Vagina (tissue), 2 donors: ENCODE measurements around the gene ZNHIT1. TPM values are rescaled to one million over a fixed set of nuclear protein-coding genes. Genes with fewer than 3 reads are reported as not detected.
"Not testable (repeated sequence)": the region's sequence is repeated elsewhere in the genome, so short reads cannot be mapped to it uniquely, and the experiment has no call there.

Experiments
- DNase-seq, 2 donors: peaks; one replicate each; pipeline ENCODE4 v3.0.0-alpha.2; 2017; ENCODE audit errors: extremely low spot score in 2 of 2
- H3K27ac ChIP-seq: fragments of 200-600 bp; sonication (generic); one replicate; pipeline ENCODE4 v1.5.1; 2019
- H3K27me3 ChIP-seq: fragments of 200-600 bp; sonication (generic); one replicate; pipeline ENCODE4 v1.5.1; 2019
- H3K36me3 ChIP-seq, 2 donors: fragments of 200-600 bp; sonication (generic); one replicate each; pipeline ENCODE4 v1.5.1; 2017 to 2019
- H3K4me1 ChIP-seq: fragments of 200-600 bp; sonication (generic); one replicate; pipeline ENCODE4 v1.5.1; 2019
- H3K4me3 ChIP-seq, 2 donors: fragments of 200-600 bp; sonication (generic); 1 replicate in 1 of 2; 2 replicates in 1 of 2; pipeline ENCODE4 v1.5.1; 2016 to 2019
- H3K9me3 ChIP-seq: fragments of 200-600 bp; sonication (generic); one replicate; pipeline ENCODE4 v1.5.1; 2019
- POLR2A ChIP-seq, 2 donors: fragments of 450-650 bp; IDR thresholded peaks; one replicate each; pipeline ENCODE4 v1.6.1; 2017; ENCODE audit warnings: antibody characterized with exemption in 2 of 2, mild to moderate bottlenecking in 2 of 2, moderate library complexity in 2 of 2
- POLR2AphosphoS5 ChIP-seq, 2 donors: sonication (generic); formaldehyde crosslinking; IDR thresholded peaks; one replicate each; pipeline ENCODE4 v1.9.0; 2017; ENCODE audit warnings: antibody characterized with exemption in 2 of 2, mild to moderate bottlenecking in 2 of 2, low read depth in 1 of 2; ENCODE audit not compliant: insufficient read depth in 1 of 2
- intact Hi-C: fragments of 100-400 bp; cut with DNase I; formaldehyde crosslinking; loops from one replicate; pipeline ENCODE4 v1.15.1; 2023
- total RNA-seq: library from RNA; depleted of rRNA; stranded (reverse); fragments of >200 nt; gene quantifications from one replicate; pipeline ENCODE4 v1.2.3, GENCODE V29; 2016
- TF ChIP-seq, protein P1 (sequence below), 3 experiments: fragments of 450-650 bp in 2 of 3; fragments of 200-600 bp in 1 of 3; sonication (generic) in 1 of 3; IDR thresholded peaks; one replicate each; pipeline ENCODE4 v1.5.1; 2017 to 2019; ENCODE audit warnings: antibody characterized with exemption in 3 of 3, mild to moderate bottlenecking in 2 of 3, moderate library complexity in 2 of 3

Gene ZNHIT1
- total RNA-seq, 1 donor from 2014 or later, result 55.2 TPM

DNA sequence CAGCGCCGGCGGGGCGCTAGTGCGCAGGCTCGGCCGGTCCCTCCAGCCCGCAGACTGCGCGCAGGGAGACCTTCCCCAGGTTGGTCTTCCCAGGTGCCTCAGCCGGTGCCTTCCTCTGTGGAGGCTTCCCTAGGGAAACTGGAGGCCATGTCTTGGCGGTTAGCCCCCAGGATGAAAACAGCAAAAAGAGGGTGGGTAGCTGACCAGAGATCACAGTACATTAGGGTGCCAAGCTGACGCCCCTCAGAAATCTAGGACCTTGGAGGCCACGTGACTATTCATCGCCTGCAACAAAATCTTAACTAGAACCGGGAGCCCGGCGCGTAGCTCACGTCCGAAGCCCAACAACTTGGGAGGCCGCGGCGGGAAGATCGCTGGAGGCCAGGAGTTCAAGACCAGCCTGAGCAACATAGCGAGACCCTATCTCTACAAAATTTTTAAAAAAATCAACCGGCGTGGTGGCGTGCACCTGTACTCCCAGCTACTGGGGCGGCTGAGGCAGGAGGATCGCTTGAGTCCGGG lies 27.2 kb downstream of the ZNHIT1 start:
- peak overlapping the region; percentile 77 to 85 for H3K4me3 ChIP-seq
- TF ChIP-seq, protein P1, sequence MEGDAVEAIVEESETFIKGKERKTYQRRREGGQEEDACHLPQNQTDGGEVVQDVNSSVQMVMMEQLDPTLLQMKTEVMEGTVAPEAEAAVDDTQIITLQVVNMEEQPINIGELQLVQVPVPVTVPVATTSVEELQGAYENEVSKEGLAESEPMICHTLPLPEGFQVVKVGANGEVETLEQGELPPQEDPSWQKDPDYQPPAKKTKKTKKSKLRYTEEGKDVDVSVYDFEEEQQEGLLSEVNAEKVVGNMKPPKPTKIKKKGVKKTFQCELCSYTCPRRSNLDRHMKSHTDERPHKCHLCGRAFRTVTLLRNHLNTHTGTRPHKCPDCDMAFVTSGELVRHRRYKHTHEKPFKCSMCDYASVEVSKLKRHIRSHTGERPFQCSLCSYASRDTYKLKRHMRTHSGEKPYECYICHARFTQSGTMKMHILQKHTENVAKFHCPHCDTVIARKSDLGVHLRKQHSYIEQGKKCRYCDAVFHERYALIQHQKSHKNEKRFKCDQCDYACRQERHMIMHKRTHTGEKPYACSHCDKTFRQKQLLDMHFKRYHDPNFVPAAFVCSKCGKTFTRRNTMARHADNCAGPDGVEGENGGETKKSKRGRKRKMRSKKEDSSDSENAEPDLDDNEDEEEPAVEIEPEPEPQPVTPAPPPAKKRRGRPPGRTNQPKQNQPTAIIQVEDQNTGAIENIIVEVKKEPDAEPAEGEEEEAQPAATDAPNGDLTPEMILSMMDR (IDR thresholded peaks at IDR 0.05), result no peak
- TF ChIP-seq POLR2A (IDR thresholded peaks at IDR 0.05) (no peak), POLR2AphosphoS5 (IDR thresholded peaks at IDR 0.05; ENCODE audit: insufficient read depth in 1 of 2, low read depth in 1 of 2) (no peak)
- no peaks in the 10 kb centered on the region for H3K27me3 ChIP-seq
- peaks cover 0 to 6% of the 10 kb centered on the region in 2 donors for H3K36me3 ChIP-seq
- peaks cover 51% of the 10 kb centered on the region for H3K4me1 ChIP-seq
- no peaks in the 10 kb centered on the region for H3K9me3 ChIP-seq
- no peak for DNase-seq
- H3K27ac ChIP-seq, result peak overlapping the region; percentile 97
- intact Hi-C loops, result no loop called here

DNA sequence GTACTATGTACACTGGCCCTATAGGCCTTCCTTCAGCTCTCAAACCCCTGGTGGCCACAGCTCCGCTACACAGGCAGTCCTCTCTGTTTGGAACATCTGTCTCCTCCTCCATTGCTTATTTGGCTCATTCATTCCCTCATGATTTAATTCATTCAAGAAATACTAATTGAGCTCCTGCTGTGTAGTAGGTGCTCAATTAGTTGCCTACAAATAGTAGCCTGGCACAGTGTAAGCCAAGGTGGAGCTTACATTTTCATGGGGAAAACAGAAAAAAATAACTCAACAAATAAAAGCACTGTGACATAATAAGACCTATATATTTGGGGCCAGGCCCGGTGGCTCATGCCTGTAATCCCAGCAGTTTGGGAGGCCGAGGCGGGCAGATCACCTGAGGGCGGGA lies 30.3 kb downstream of the ZNHIT1 start:
- TF ChIP-seq POLR2A (IDR thresholded peaks at IDR 0.05), result no peak
- TF ChIP-seq, protein P1 (IDR thresholded peaks at IDR 0.05), result no peak
- TF ChIP-seq POLR2AphosphoS5 (IDR thresholded peaks at IDR 0.05; ENCODE audit: insufficient read depth in 1 of 2, low read depth in 1 of 2), result no peak
- intact Hi-C loops, result no loop called here
- Histone ChIP-seq H3K4me3 (no peak overlapping the region), H3K9me3 (no peaks in the 10 kb centered on the region), H3K4me1 (peaks cover 39% of the 10 kb centered on the region), H3K27ac (no peak overlapping the region), H3K27me3 (no peaks in the 10 kb centered on the region), H3K36me3 (no peaks in the 10 kb centered on the region)
- no peak for DNase-seq

DNA sequence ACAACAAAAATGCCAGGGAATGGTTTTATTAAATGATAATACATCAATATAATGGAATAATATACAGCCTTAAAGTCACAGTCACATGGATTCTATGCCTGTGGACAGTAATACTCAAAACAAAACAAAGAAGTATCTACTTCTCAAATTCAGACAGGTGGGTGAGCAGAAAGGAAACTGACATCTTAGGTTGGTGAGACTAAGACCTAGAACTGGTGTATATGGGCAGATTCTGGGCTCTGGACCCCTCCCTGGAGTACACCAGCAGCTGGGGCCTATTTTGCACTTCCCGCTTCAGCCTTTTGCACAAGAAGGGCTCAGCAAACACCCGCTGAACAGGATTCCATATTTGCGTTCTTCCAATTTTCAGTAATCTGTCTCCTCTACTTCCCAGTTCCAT lies 32.4 kb downstream of the ZNHIT1 start:
- no peak for DNase-seq
- no peaks in the 10 kb centered on the region for H3K27me3 ChIP-seq
- H3K27ac ChIP-seq, result no peak overlapping the region
- no peaks in the 10 kb centered on the region for H3K36me3 ChIP-seq
- H3K4me3 ChIP-seq, result no peak overlapping the region
- no peak for TF ChIP-seq POLR2AphosphoS5 (IDR thresholded peaks at IDR 0.05; ENCODE audit: insufficient read depth in 1 of 2, low read depth in 1 of 2)
- TF ChIP-seq, protein P1 (IDR thresholded peaks at IDR 0.05), result no peak
- no peak for TF ChIP-seq POLR2A (IDR thresholded peaks at IDR 0.05)
- no peaks in the 10 kb centered on the region for H3K9me3 ChIP-seq
- intact Hi-C loops, result no loop called here
- H3K4me1 ChIP-seq, result peaks cover 27% of the 10 kb centered on the region

DNA sequence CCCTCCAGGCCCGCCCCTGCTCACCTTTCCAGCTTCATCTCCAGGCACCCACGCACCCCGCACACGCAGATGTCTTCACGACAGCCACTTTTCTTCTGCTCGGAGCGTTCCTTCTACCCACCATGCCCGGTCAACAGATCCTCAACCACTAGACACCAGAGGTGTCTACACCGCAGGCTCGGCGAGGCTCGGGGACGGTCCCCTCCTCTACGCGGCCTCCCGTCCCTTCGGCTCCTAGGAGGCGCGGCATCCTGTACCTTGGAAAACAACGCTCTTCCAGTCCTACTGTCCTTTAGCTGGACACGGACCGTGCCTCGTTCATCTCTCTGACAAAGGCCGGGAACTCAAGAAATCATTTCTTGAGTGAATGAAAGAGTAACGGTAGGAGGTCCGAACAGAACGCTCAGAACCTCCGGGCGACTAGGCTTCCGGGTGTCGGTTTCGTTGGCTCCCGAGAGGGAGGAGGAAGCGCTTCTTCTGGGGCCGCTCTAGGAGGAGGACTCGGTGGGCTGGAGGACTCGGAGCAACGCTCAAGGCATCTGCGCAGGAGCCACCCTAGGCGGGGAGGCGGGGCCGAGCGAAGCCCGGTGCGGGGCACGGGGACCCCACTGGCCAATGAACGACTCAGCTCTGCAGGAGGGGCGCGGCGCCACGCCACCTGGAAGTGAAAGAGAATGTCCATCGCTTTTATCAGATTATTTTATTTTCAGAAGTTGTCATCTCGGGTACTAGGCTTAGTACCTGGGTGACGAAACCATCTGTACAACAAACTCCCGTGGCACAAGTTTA lies 34.1 kb downstream of the ZNHIT1 start:
- H3K27ac ChIP-seq, result no peak overlapping the region
- TF ChIP-seq, protein P1 (IDR thresholded peaks at IDR 0.05), result peak in 1 of 3 experiments; percentile 1
- peak; percentile 79 to 92 for TF ChIP-seq POLR2AphosphoS5 (IDR thresholded peaks at IDR 0.05; ENCODE audit: insufficient read depth in 1 of 2, low read depth in 1 of 2)
- peak in 1 of 2 donors; percentile 24 for TF ChIP-seq POLR2A (IDR thresholded peaks at IDR 0.05)
- H3K4me3 ChIP-seq, result peak overlapping the region; percentile 72 to 74
- no peaks in the 10 kb centered on the region for H3K36me3 ChIP-seq
- H3K9me3 ChIP-seq, result no peaks in the 10 kb centered on the region
- no peaks in the 10 kb centered on the region for H3K27me3 ChIP-seq
- intact Hi-C loops, result no loop called here
- H3K4me1 ChIP-seq, result peaks cover 17% of the 10 kb centered on the region
- DNase-seq, result peak in 1 of 2 donors; percentile 96

DNA sequence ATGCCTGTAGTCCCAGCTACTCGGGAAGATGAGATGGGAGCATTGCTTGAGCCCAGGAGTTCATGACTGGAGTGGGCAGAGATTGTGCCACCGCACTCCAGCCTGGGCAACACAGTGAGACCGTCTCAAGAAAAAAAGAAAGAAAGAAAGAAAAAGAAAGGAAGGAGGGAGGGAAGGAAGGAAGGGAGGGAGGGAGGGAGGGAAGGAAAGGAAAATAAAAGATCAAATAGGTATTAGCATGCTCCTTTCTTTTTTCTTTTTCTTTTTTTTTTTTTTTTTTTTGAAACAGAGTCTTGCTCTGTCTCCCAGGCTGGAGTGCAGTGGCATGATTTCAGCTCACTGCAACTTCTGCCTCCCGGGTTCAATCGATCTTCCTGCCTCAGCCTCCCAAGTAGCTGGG lies 35.2 kb downstream of the ZNHIT1 start:
- DNase-seq, intact Hi-C loops, H3K4me3 ChIP-seq: not testable (repeated sequence)

More for the DNA sequence above, 35.2 kb downstream of the ZNHIT1 start:
- H3K36me3 ChIP-seq, H3K27ac ChIP-seq, H3K27me3 ChIP-seq, H3K9me3 ChIP-seq: not testable (repeated sequence)
- peaks cover 17% of the 10 kb centered on the region for H3K4me1 ChIP-seq
